HG03045 (cell line): ENCODE measurements around the gene DRC3.

ENCODE experiments used
- ATAC-seq: cut with Tn5 transposase; IDR thresholded peaks from one replicate; pipeline ENCODE4 v1.9.1; 2021; ENCODE audit warnings: mild to moderate bottlenecking, moderate library complexity; ENCODE audit not compliant: unreplicated experiment

DRC3 gene

DNA sequence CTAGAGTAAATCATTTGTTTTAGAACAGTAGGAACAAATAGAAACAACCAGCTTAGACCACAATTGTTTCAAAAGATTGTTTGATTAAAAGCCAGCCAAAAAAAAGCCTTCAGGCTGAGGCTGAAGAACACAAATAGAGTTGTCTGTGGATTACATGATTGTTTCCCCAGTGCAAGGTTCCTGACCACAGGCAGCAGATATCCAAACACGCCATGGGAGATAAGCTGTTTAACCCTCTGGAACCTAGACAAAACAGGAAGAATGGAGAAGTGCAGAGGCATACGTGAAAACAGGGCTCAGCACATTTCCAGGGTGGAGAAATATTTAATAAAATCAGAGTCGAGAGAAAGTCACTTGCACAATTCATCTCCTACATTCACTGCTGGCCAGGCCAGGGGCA, 45.3 kb downstream of the DRC3 start:
- ATAC-seq, result no peak

- no peak for ATAC-seq
These were observed 45.8 kb downstream of the DRC3 start for GRCh38 chr17:18018411-18018921.

DNA sequence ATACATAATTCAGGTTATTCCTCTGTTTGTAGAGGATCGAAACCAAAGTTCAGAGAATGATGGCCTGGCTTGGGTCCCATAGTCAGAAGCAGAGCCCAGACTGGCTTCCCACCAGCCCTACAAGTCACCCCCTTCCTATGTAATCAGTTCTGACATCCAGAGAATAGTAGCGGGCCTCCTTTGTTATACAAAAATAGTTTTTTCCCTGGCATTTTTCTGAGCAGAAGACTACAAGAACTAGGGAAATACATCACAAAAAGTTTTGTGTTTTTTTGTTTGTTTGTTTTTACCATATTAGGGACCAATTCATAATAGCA, 47.1 kb downstream of the DRC3 start:
- ATAC-seq, result no peak

GRCh38 chr17:18020971-18021370, 48.3 kb downstream of the DRC3 start:
- ATAC-seq, result no peak

DNA sequence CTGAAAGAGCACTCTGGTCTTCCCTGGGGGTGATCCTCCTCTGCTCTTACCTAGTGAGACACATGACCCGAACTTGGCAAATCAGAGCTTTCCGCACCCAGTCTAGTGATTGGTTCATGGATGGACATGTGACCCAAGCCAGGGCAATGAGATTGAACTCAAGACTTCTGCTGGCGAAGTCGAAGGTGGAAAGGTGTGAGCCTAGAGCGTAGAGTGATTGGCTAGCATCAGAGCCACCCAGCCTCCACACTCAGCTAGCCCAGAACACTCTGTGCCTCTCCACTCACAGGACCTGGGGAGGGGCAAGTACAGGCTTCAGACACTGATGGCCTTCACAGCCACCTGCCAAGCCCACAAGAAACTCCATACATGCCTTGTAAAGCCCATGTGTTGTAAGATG, 48.7 kb downstream of the DRC3 start:
- ATAC-seq, result no peak

GRCh38 chr17:18025241-18025944, 52.7 kb downstream of the DRC3 start:
- no peak for ATAC-seq

- no peak for ATAC-seq
These were observed 53.5 kb downstream of the DRC3 start for GRCh38 chr17:18025945-18026776.

- no peak for ATAC-seq
These were observed 54.6 kb downstream of the DRC3 start for GRCh38 chr17:18027280-18027679.

GRCh38 chr17:18028114-18028951, 55.7 kb downstream of the DRC3 start:
- ATAC-seq, result no peak

GRCh38 chr17:18028952-18029540, 56.4 kb downstream of the DRC3 start:
- ATAC-seq, result no peak

GRCh38 chr17:18031955-18032354, 59.3 kb downstream of the DRC3 start:
- ATAC-seq, result no peak

GRCh38 chr17:18033442-18034099, 60.9 kb downstream of the DRC3 start:
- peak; percentile 61 for ATAC-seq

DNA sequence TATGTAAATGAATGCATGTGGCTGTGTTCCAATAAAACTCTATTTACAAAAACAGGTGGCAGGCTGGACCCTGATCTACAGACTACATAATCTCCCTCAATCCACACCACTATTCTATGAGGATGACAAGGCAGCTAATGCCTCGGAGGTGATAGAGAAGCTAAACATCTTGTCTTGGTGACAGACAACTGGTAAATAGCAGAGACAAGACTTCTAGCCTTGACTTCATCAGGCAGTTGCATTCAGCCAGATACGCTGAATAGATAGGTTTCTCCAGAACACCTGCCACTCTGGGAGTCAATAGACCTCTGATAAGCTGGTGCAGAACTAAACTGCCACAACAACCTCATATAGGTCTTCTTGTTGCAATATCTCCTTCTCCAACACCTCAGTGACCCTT, 63.0 kb downstream of the DRC3 start:
- no peak for ATAC-seq

GRCh38 chr17:18037486-18037885, 64.8 kb downstream of the DRC3 start:
- no peak for ATAC-seq

GRCh38 chr17:18038149-18038850, 65.6 kb downstream of the DRC3 start:
- ATAC-seq, result no peak

GRCh38 chr17:18038861-18039534, 66.3 kb downstream of the DRC3 start, which contains the start of the genes ATPAF2 and GID4:
Gene ATPAF2, minus strand, starts transcription at chr17:18039168. Its CDS starts 155 bp downstream, at chr17:18039013.
Gene GID4, plus strand, starts transcription at chr17:18039408. Its CDS starts 57 bp downstream, at chr17:18039465.
- ATAC-seq, result peak; percentile 89

GRCh38 chr17:18039535-18040260, 67.0 kb downstream of the DRC3 start:
- ATAC-seq, result peak; percentile 5

DNA sequence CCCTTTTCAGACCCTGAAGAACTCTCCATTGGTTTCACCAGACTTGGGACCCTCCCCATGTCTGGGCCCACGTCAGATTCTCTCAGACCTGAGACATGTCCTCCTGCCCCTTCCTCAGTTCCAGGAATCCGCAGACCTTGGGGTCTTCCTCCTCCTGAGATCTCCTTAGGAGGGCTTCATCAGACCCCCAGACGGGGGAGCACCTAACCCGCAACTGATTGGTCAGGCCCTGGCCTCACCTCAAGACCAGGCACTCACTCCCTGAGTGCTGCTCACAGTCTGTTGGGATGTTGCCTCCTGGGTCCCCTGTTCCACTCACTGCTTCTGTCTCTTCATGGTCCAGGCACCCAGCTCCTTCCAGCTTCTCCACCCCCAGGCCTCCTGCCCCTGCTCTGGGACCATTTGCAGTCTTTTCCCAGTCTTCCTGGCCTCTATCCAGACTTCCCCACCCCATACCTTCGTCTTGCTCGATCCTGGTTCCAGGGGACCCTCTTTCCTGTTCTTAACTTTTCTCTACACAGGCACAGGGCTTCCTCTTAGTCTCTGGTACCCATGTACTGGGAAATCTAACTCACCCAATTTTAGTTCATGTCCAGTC, 67.7 kb downstream of the DRC3 start:
- ATAC-seq, result no peak
